Sigmoid colon (tissue), 7 donors: ENCODE data around the gene MAP3K14. TPM values are rescaled to one million over a fixed set of nuclear protein-coding genes. Genes with fewer than 3 reads are reported as not detected.
A peak's percentile ranks its signal among the peaks of the same experiment; 100 is the strongest.

Experiments
- DNase-seq: peaks from one replicate; pipeline ENCODE4 v3.0.0-alpha.2; 2019
- H3K27ac ChIP-seq, 4 donors: fragments of 200-600 bp; sonication (generic); one replicate each; pipeline ENCODE4 v1.5.1; 2016 to 2019; ENCODE audit warnings: mild to moderate bottlenecking in 1 of 4
- H3K27me3 ChIP-seq, 3 donors: fragments of 200-600 bp; sonication (generic); one replicate each; pipeline ENCODE4 v1.5.1; 2019; ENCODE audit warnings: mild to moderate bottlenecking in 1 of 3
- H3K36me3 ChIP-seq, 4 donors: fragments of 200-600 bp; sonication (generic); one replicate each; pipeline ENCODE4 v1.5.1; 2016 to 2019
- H3K4me1 ChIP-seq, 4 donors: fragments of 200-600 bp; sonication (generic); one replicate each; pipeline ENCODE4 v1.5.1; 2017 to 2019
- H3K4me3 ChIP-seq, 4 donors: fragments of 200-600 bp; sonication (generic); one replicate each; pipeline ENCODE4 v1.5.1; 2017 to 2019; ENCODE audit warnings: mild to moderate bottlenecking in 2 of 4, moderate library complexity in 1 of 4
- H3K9me3 ChIP-seq, 4 donors: fragments of 200-600 bp in 3 of 4; sonication (generic) in 3 of 4; one replicate each; pipeline versions ENCODE4 v1.5.1 to v1.6.1; 2013 to 2019
- EP300 ChIP-seq, 4 donors: sonication (generic); formaldehyde crosslinking; IDR thresholded peaks; one replicate each; pipeline ENCODE4 v1.6.1; 2017; ENCODE audit warnings: antibody characterized with exemption in 4 of 4
- POLR2A ChIP-seq, 2 donors: fragments of 450-650 bp; IDR thresholded peaks; one replicate each; pipeline ENCODE4 v1.6.1; 2016; ENCODE audit warnings: antibody characterized with exemption in 2 of 2, mild to moderate bottlenecking in 2 of 2, moderate library complexity in 2 of 2
- POLR2AphosphoS5 ChIP-seq, 4 donors: sonication (generic); formaldehyde crosslinking; IDR thresholded peaks; one replicate each; pipeline ENCODE4 v1.6.1; 2017; ENCODE audit warnings: antibody characterized with exemption in 4 of 4
- WGBS, 2 donors: extraction: QIAGEN DNeasy Blood & Tissue Kit; methylation state at CpG; one replicate each; pipeline ENCODE4 v1.1.7; 2013; 5-methylcytosine and 5-hydroxymethylcytosine counted together
- intact Hi-C: fragments of 100-400 bp; cut with DNase I; formaldehyde crosslinking; loops from one replicate; pipeline ENCODE4 v1.15.1; 2023
- polyA plus RNA-seq, 3 donors: library from polyadenylated mRNA; stranded (reverse); fragments of 200-250 nt; gene quantifications; one replicate each; pipeline ENCODE4 v1.2.3, GENCODE V29; 2013
- total RNA-seq, 4 donors: library from RNA; depleted of rRNA; stranded (reverse); fragments of >200 nt; gene quantifications; one replicate each; pipeline ENCODE4 v1.1.0, GENCODE V29; 2016
- TF ChIP-seq, protein P1 (sequence below), 4 experiments: fragments of 450-650 bp in 3 of 4; fragments of 200-600 bp in 1 of 4; IDR thresholded peaks; one replicate each; pipeline ENCODE4 v1.5.1; 2016 to 2019; ENCODE audit warnings: antibody characterized with exemption in 4 of 4, mild to moderate bottlenecking in 3 of 4, moderate library complexity in 2 of 4
- donor health status: healthy with polysubstance abuse.
- donor health status: Bipolar disorder and iron deficiency.
- donor health status: healthy.

MAP3K14 gene
- total and polyA plus RNA-seq, 7 donors, result 7.2 to 28.5 (median 11.1) TPM

DNA sequence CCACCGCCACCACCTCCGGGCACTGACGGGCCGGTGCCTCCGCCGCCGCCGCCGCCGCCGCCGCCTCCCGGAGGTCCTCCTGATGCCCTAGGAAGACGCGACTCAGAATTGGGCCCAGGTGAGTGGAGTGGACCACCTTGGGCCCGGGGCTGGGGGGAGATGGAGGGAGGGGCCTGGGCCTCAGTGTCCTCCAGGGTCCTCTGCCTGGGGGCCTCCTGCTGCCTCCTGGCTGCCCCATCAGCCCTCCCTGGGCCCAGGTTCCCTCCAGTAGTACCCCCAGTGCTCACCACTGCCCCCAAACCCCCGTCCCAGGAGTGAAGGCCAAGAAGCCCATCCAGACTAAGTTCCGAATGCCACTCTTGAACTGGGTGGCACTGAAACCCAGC is 74.8 kb downstream of the MAP3K14 start:
- H3K36me3 ChIP-seq, result no peaks in the 10 kb centered on the region
- no peaks in the 10 kb centered on the region for H3K9me3 ChIP-seq
- no peak overlapping the region for H3K27ac ChIP-seq
- TF ChIP-seq POLR2A (IDR thresholded peaks at IDR 0.05) (no peak), POLR2AphosphoS5 (IDR thresholded peaks at IDR 0.05) (no peak), EP300 (IDR thresholded peaks at IDR 0.05) (no peak)
- TF ChIP-seq, protein P1, sequence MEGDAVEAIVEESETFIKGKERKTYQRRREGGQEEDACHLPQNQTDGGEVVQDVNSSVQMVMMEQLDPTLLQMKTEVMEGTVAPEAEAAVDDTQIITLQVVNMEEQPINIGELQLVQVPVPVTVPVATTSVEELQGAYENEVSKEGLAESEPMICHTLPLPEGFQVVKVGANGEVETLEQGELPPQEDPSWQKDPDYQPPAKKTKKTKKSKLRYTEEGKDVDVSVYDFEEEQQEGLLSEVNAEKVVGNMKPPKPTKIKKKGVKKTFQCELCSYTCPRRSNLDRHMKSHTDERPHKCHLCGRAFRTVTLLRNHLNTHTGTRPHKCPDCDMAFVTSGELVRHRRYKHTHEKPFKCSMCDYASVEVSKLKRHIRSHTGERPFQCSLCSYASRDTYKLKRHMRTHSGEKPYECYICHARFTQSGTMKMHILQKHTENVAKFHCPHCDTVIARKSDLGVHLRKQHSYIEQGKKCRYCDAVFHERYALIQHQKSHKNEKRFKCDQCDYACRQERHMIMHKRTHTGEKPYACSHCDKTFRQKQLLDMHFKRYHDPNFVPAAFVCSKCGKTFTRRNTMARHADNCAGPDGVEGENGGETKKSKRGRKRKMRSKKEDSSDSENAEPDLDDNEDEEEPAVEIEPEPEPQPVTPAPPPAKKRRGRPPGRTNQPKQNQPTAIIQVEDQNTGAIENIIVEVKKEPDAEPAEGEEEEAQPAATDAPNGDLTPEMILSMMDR (IDR thresholded peaks at IDR 0.05), result no peak
- peaks cover 0 to 21% (median 20%) of the 10 kb centered on the region in 4 donors for H3K4me1 ChIP-seq
- 17 to 64% methylated on average over 18 of the region's 18 CpGs for WGBS, 2 donors
- DNase-seq, result no peak
- H3K27me3 ChIP-seq, result peaks cover 16 to 38% (median 18%) of the 10 kb centered on the region in 3 donors
- peak overlapping the region in 2 of 4 donors; percentile 27 to 33 for H3K4me3 ChIP-seq
- intact Hi-C loops, result no loop called here

DNA sequence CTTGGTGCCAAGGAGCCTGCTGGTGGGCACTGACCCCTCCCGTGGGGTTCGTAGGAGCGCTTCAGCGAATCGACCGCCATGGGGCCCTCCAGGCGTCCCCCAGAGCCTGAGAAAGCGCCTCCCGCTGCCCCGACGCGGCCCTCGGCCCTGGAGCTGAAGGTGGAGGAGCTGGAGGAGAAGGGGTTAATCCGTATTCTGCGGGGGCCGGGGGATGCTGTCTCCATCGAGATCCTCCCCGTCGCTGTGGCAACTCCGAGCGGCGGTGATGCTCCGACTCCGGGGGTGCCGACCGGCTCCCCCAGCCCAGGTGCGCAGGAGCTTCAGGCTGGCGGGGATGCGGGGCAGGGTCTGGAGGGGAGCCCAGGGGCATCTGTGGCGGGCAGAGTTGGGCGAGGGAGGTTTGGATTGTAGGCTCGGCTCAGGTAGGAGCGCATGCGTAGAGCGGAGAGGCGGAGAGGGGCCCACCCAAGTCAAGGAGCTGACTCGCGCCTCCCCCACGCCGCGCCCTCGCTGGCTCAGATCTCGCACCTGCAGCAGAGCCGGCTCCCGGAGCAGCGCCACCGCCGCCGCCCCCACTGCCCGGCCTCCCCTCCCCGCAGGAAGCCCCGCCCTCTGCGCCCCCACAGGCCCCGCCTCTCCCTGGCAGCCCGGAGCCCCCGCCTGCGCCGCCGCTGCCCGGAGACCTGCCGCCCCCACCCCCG is 75.3 kb downstream of the MAP3K14 start:
- no peak for DNase-seq
- Histone ChIP-seq H3K9me3 (no peaks in the 10 kb centered on the region), H3K36me3 (no peaks in the 10 kb centered on the region), H3K27ac (no peak overlapping the region), H3K4me3 (peak overlapping the region in 3 of 4 donors; percentile 8 to 33 (median 27)), H3K27me3 (peaks cover 16 to 39% (median 18%) of the 10 kb centered on the region in 3 donors), H3K4me1 (peaks cover 0 to 16% (median 14%) of the 10 kb centered on the region in 4 donors)
- TF ChIP-seq POLR2A (IDR thresholded peaks at IDR 0.05) (no peak), POLR2AphosphoS5 (IDR thresholded peaks at IDR 0.05) (no peak), EP300 (IDR thresholded peaks at IDR 0.05) (no peak)
- TF ChIP-seq, protein P1 (IDR thresholded peaks at IDR 0.05), result no peak
- 18 to 63% methylated on average over 62 of the region's 62 CpGs for WGBS, 2 donors
- intact Hi-C loops, result no loop called here

DNA sequence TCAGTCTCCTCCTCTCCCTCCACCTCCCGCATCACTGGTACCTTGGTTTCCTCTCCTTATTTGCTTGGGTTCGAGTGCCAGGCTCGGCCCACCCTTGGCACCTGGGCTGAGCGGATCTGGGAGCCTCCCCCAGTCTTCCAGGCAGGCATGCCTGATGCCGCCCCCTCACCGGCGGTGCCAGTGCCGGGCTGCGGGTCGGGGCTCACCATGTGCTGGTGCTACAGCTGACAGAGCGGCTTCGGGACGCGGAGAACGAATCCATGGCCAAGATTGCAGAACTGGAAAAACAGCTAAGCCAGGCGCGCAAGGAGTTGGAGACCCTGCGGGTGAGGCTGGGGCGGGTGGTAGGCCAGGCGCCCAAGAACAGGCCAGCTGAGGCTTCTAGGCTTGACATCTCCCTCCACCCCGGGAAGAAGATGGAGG is 75.9 kb downstream of the MAP3K14 start:
- intact Hi-C loops, result no loop called here
- Histone ChIP-seq H3K4me3 (no peak overlapping the region), H3K27me3 (peaks cover 16 to 45% (median 18%) of the 10 kb centered on the region in 3 donors), H3K27ac (no peak overlapping the region), H3K36me3 (no peaks in the 10 kb centered on the region), H3K4me1 (peaks cover 0 to 13% (median 12%) of the 10 kb centered on the region in 4 donors), H3K9me3 (no peaks in the 10 kb centered on the region)
- no peak for DNase-seq
- TF ChIP-seq, protein P1 (IDR thresholded peaks at IDR 0.05), result no peak
- TF ChIP-seq POLR2A (IDR thresholded peaks at IDR 0.05), result no peak
- TF ChIP-seq POLR2AphosphoS5 (IDR thresholded peaks at IDR 0.05), result no peak
- no peak for TF ChIP-seq EP300 (IDR thresholded peaks at IDR 0.05)
- 22 to 67% methylated on average over 21 of the region's 21 CpGs for WGBS, 2 donors

DNA sequence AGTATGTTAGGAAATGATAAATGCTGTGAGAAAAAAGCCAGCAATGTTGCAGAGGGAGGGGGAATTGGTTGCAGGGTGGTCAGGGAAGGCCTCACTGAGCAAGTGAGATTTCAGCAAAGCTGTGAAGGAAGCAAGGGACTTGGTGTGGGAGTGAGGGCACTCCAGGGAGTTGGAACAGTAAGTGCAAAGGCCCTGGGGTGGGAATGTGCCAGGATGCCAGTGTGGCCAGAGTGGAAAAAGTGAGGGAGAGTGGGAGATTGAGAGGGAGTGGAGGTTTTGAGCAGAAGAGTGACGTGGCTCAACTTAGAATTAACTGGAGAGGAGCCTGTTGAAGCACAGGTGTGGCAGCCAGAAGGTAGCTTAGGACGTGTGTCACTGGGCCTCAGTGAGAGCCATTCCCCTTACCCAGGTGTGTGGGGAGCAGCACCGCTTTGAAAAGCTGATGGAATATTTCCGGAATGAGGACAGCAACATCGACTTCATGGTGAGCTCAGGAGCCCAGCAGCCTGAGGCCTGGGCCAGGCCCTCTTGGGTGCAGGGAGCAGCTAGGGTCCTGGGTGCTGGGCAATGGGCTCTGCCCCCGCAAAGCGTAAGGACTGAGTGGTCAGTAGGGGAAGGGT is 78.6 kb downstream of the MAP3K14 start:
- H3K9me3 ChIP-seq, result no peaks in the 10 kb centered on the region
- intact Hi-C loops, result no loop called here
- H3K27me3 ChIP-seq, result peaks cover 16 to 55% (median 18%) of the 10 kb centered on the region in 3 donors
- 94% methylated on average over 7 of the region's 7 CpGs for WGBS, 2 donors
- peaks cover 0 to 13% (median 12%) of the 10 kb centered on the region in 4 donors for H3K4me1 ChIP-seq
- no peak overlapping the region for H3K4me3 ChIP-seq
- DNase-seq, result no peak
- H3K36me3 ChIP-seq, result no peaks in the 10 kb centered on the region
- H3K27ac ChIP-seq, result no peak overlapping the region
- TF ChIP-seq, protein P1 (IDR thresholded peaks at IDR 0.05), result no peak
- no peak for TF ChIP-seq EP300 (IDR thresholded peaks at IDR 0.05)
- no peak for TF ChIP-seq POLR2AphosphoS5 (IDR thresholded peaks at IDR 0.05)
- TF ChIP-seq POLR2A (IDR thresholded peaks at IDR 0.05), result no peak
